Aorta (tissue), 5 donors: Measurements from ENCODE around the gene ABCB9. TPM values are rescaled to one million over a fixed set of nuclear protein-coding genes. Genes with fewer than 3 reads are reported as not detected.

Experiments
- ATAC-seq: fragments of 200-7000 bp; cut with Tn5 transposase; one replicate; pipeline ENCODE4 v1.9.1; 2022; ENCODE audit warnings: moderate library complexity; ENCODE audit not compliant: low FRiP score
- DNase-seq, 2 donors: peaks; one replicate each; pipeline ENCODE4 v3.0.0-alpha.2; 2020
- H3K27ac ChIP-seq, 2 donors: one replicate each; pipeline ENCODE4 v1.5.1; 2013; ENCODE audit warnings: low read length in 2 of 2, mild to moderate bottlenecking in 2 of 2, moderate library complexity in 2 of 2, control low read depth in 1 of 2, inconsistent platforms in 1 of 2, low read depth in 1 of 2
- H3K27me3 ChIP-seq, 2 donors: one replicate each; pipeline ENCODE4 v1.6.1; 2013; ENCODE audit warnings: control low read depth in 1 of 2, low read length in 1 of 2, mild to moderate bottlenecking in 1 of 2, moderate library complexity in 1 of 2; ENCODE audit not compliant: insufficient read depth in 2 of 2, control insufficient read depth in 1 of 2
- H3K36me3 ChIP-seq, 2 donors: one replicate each; pipeline ENCODE4 v1.6.1; 2013; ENCODE audit warnings: control low read depth in 1 of 2, low read length in 1 of 2, mild to moderate bottlenecking in 1 of 2; ENCODE audit not compliant: insufficient read depth in 2 of 2, control insufficient read depth in 1 of 2
- H3K4me1 ChIP-seq, 2 donors: one replicate each; pipeline ENCODE4 v1.6.1; 2013; ENCODE audit warnings: low read length in 2 of 2, control low read depth in 1 of 2, mild to moderate bottlenecking in 1 of 2, moderate library complexity in 1 of 2; ENCODE audit not compliant: insufficient read depth in 2 of 2, control insufficient read depth in 1 of 2
- H3K4me3 ChIP-seq, 2 donors: one replicate each; pipeline ENCODE4 v1.5.1; 2013; ENCODE audit warnings: low read length in 2 of 2, control low read depth in 1 of 2, mild to moderate bottlenecking in 1 of 2
- H3K9me3 ChIP-seq: one replicate; pipeline ENCODE4 v1.6.1; 2013; ENCODE audit warnings: mild to moderate bottlenecking, low read length; ENCODE audit not compliant: control insufficient read depth
- WGBS, 2 donors: extraction: QIAGEN DNeasy Blood & Tissue Kit; methylation state at CpG; one replicate each; pipeline ENCODE4 v1.1.7; 2013; 5-methylcytosine and 5-hydroxymethylcytosine counted together
- intact Hi-C, 2 donors: fragments of 100-400 bp; cut with DNase I; formaldehyde crosslinking; loops; one replicate each; pipeline versions ENCODE4 v1.14.2 to v1.15.0; 2022
- polyA plus RNA-seq, 2 donors: library from polyadenylated mRNA; stranded (reverse); fragments of 200-250 nt; gene quantifications; one replicate each; pipeline ENCODE4 v1.2.3, GENCODE V29; 2013
- total RNA-seq, 2 donors: library from RNA; stranded (reverse); fragmentation: NEBNext Ultra II Directional; extraction: Animal tissue kit (Norgen Biotek cat#: 25700); gene quantifications; one replicate each; pipeline ENCODE4 v1.2.1, GENCODE V29; 2021
- donor health status: healthy with polysubstance abuse.
- donor health status: Bipolar disorder and iron deficiency.
- donor health status: DM: no; HTN: no; CAD: no.
- donor health status: DM: no; HTN: no; CAD: no.
- donor health status: DM: yes; HTN: yes; CAD: no.

Gene ABCB9
- total and polyA plus RNA-seq, 4 donors = 1.1 to 13.0 (median 6.2) TPM

DNA sequence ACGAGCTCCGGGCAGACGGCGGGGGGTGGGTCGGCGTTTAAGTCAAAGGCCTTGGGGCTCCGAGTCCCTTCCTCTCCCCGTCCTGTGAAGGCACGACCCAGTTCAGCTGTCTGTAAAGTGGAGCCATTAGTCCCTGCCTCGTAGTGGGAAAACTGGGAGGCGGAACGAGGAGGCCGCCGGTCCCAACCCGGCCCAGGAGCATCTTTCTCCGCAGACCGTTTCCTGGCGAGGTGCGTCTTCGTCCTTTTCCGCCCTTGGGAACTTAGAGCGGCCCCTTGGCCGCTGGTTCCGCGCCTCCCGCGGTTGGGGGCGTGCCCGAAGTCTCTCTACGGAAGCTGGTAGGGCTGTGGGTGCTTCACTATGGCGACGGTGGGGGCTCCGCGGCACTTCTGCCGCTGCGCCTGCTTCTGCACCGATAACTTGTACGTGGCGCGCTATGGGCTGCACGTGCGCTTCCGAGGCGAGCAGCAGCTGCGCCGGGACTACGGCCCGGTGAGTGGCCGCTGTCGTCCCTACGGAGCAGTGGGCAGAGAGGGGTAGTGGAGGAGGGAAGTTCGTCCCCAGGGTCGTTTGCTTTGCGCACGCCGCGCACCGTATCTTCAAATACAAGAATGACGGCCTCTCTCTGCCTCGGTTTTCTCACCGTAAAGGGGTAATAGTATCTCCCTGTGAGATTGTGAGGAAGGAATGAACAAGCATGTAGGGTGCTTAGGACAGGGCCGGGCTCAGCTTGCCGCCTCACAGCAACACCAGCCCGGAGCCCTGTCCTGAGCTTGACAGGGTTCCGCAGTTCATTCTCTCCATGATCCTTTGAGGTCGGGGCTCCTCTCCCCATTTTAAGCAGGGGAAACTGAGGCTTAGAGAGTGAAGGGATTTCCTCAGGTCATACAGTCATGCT lies 8.9 kb upstream of the ABCB9 start, which contains the start of gene OGFOD2:
OGFOD2 (plus strand) TSS at position 353 of the 898 bp plus-strand sequence; CDS start at position 361, 8 bp downstream.
- H3K27ac ChIP-seq = peak within 1 kb of the TSS; percentile 76 to 93
- peak within 1 kb of the TSS; percentile 54 to 91 for H3K4me3 ChIP-seq
- DNase-seq = peak; percentile 95 to 97
- H3K4me1 ChIP-seq = no peaks in the 10 kb centered on the region
- no peaks in the 10 kb centered on the region for H3K27me3 ChIP-seq
- intact Hi-C loops = loop anchor here (2.0 to 5.0 kb wide), 2 partner anchors 257 to 258 kb away; partner anchors contain the start of genes MPHOSPH9 (in 2 of the 2) and MTRFR (in 2 of the 2)
- no peaks in the 10 kb centered on the region for H3K9me3 ChIP-seq
- H3K36me3 ChIP-seq = no peaks in the 10 kb centered on the region
- peak; percentile 97 for ATAC-seq
- 0% methylated on average over 64 to 66 of the region's 66 CpGs for WGBS, 2 donors

DNA sequence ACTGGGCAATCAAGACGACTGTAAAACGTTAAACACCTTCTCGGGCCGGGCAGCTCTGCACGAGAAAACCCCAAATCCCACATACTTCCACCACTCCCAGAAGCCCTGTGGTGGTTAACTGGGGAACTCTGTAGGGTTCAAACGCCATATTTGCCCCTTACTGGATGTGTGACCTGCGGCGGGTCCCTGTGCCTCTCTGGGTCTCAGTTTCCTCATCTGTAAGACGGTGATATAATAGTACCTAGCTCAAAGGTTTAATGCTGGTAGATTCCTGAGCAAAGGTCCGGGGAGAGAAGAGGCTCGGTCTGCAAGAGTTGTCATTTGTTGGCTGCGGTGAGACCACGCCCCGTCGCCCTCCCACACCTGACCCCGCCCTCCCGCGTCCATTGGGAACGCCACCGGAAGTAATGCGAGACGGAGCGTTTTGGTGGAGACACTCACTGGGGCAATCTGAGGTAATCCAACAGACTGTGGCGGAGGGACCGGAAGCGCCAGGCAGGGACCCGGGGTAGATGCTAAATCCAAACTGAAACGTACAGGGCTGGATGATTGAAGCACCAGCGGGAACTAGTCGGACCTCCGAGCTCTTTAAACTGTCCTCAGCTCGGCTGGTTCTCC lies 8.1 kb upstream of the ABCB9 start:
- intact Hi-C loops = loop anchor here in 1 of 2 donors (2.0 kb wide), 1 partner anchor 258 kb away; the partner anchor contains the start of genes MPHOSPH9 and MTRFR
- no peaks in the 10 kb centered on the region for H3K9me3 ChIP-seq
- WGBS, 2 donors = 1% methylated on average over 32 of the region's 32 CpGs
- H3K27me3 ChIP-seq = no peaks in the 10 kb centered on the region
- ATAC-seq (peak; percentile 97), DNase-seq (peak; percentile 99)
- no peaks in the 10 kb centered on the region for H3K4me1 ChIP-seq
- peak overlapping the region; percentile 54 to 77 for H3K4me3 ChIP-seq
- peak overlapping the region; percentile 76 to 93 for H3K27ac ChIP-seq
- no peaks in the 10 kb centered on the region for H3K36me3 ChIP-seq

GRCh38 chr12:122969676-122970075 lies 3.4 kb upstream of the ABCB9 start:
- Histone ChIP-seq H3K27me3 (no peaks in the 10 kb centered on the region), H3K4me1 (no peaks in the 10 kb centered on the region), H3K4me3 (no peak overlapping the region), H3K9me3 (no peaks in the 10 kb centered on the region), H3K27ac (no peak overlapping the region), H3K36me3 (no peaks in the 10 kb centered on the region)
- DNase-seq (no peak), ATAC-seq (no peak)
- intact Hi-C loops = no loop called here
- 51 to 61% methylated on average over 4 of the region's 4 CpGs for WGBS, 2 donors

- no peak for DNase-seq
- H3K36me3 ChIP-seq = no peaks in the 10 kb centered on the region
- no peaks in the 10 kb centered on the region for H3K27me3 ChIP-seq
- H3K4me1 ChIP-seq = no peaks in the 10 kb centered on the region
- H3K27ac ChIP-seq = no peak overlapping the region
- no peak for ATAC-seq
- H3K4me3 ChIP-seq = no peak overlapping the region
- 82 to 85% methylated on average over 2 of the region's 2 CpGs for WGBS, 2 donors
- intact Hi-C loops = no loop called here
- H3K9me3 ChIP-seq = no peaks in the 10 kb centered on the region
These were observed 1.8 kb upstream of the ABCB9 start for GRCh38 chr12:122968104-122968503.

DNA sequence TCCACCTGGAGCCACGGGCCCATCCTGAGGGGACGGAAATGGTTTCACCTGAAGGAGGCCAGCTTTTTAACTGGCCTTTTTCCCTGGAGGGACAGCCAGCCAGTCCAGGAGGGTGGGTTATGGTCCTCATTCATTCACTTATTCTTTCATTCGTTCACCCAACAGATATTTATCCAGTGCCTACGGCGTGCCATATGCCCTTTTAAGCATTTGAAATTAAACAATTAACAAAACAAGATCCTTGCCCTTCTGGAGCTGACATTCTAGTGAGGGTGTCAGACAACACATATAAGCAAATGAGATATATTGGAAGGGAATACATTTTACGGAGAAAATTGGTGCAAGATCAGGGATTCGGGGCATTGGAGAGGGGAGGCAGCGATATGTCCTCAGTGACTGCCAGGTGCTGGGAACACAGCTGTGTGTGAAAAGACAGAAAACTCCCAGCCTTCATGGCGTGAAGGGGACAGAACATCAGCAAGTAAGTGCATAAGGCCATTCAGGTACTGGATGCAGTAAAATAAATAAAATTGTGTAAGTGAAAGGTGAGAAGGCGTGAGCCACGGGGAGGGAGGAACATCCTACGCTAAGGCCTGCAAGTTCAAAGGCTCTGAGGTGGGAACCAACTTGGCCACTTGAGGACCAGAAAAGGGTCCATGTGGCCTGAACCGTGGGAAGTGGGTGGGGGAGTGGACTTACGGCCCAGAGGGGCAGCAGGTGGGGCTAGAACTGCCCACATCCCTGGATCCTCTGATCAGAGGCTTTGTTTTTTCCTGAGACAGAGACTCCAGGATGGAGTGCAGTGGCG lies 684 bp upstream of the ABCB9 start:
- no peak overlapping the region for H3K4me3 ChIP-seq

DNA sequence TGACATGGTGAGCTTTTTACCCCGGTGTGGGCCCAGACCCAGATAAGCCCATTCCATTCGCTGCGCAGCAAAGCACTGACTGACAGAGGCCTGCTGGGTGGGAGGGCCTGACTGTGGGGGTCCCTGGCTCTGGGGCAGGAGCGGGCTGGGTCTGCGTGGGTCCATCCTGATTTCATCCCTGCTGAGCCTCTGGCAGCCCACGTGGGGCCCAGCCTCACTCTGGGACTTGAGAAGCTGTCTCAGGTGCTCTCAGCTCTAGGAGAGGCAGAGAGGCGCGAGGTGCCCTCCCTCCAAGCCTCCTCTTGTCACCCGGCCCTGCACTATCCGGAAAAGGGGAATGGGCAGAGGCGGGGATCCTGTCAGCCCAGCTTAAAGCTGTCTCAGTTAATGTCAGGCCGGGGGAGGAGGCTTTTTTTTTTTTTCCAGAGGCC lies 927 bp downstream of the ABCB9 start:
- no peaks in the 10 kb centered on the region for H3K4me1 ChIP-seq
- H3K27ac ChIP-seq = no peak overlapping the region
- H3K9me3 ChIP-seq = no peaks in the 10 kb centered on the region
- 45 to 51% methylated on average over 12 of the region's 12 CpGs for WGBS, 2 donors
- intact Hi-C loops = no loop called here
- H3K36me3 ChIP-seq = no peaks in the 10 kb centered on the region
- ATAC-seq = no peak
- no peaks in the 10 kb centered on the region for H3K27me3 ChIP-seq
- H3K4me3 ChIP-seq = no peak overlapping the region
- DNase-seq = no peak

More for the DNA sequence above, 684 bp upstream of the ABCB9 start:
- Histone ChIP-seq H3K27me3 (no peaks in the 10 kb centered on the region), H3K4me1 (no peaks in the 10 kb centered on the region), H3K27ac (no peak overlapping the region), H3K36me3 (no peaks in the 10 kb centered on the region), H3K9me3 (no peaks in the 10 kb centered on the region)
- intact Hi-C loops = no loop called here
- no peak for DNase-seq
- no peak for ATAC-seq
- 61% methylated on average over 14 to 15 of the region's 15 CpGs for WGBS, 2 donors

- no peak for ATAC-seq
- DNase-seq = no peak
- H3K36me3 ChIP-seq = peaks cover 0 to 2% of the 10 kb centered on the region in 2 donors
- no peaks in the 10 kb centered on the region for H3K4me1 ChIP-seq
- intact Hi-C loops = no loop called here
- H3K27me3 ChIP-seq = no peaks in the 10 kb centered on the region
- 85 to 88% methylated on average over 19 of the region's 19 CpGs for WGBS, 2 donors
- no peak overlapping the region for H3K4me3 ChIP-seq
- H3K27ac ChIP-seq = no peak overlapping the region
- H3K9me3 ChIP-seq = no peaks in the 10 kb centered on the region
These were observed 1.6 kb downstream of the ABCB9 start for GRCh38 chr12:122964439-122965257.

- Histone ChIP-seq H3K9me3 (no peaks in the 10 kb centered on the region), H3K4me3 (no peak overlapping the region), H3K4me1 (no peaks in the 10 kb centered on the region), H3K27me3 (no peaks in the 10 kb centered on the region), H3K36me3 (peaks cover 0 to 3% of the 10 kb centered on the region in 2 donors), H3K27ac (no peak overlapping the region)
- DNase-seq = no peak
- intact Hi-C loops = no loop called here
- WGBS, 2 donors = 1 to 8% methylated on average over 7 to 8 of the region's 8 CpGs
- no peak for ATAC-seq
These were observed 2.4 kb downstream of the ABCB9 start for GRCh38 chr12:122963941-122964265.
